AG10803 (cell line): ENCODE results near the gene TPM1.
"Not testable (repeated sequence)": the region's sequence is repeated elsewhere in the genome, so short reads cannot be mapped to it uniquely, and the experiment has no call there.

Source experiments
- DNase-seq: peaks from one replicate; pipeline ENCODE4 v3.0.0; 2010; ENCODE audit warnings: low read depth
- H3K4me3 ChIP-seq: 2 replicates; pipeline ENCODE4 v1.5.1; 2011; ENCODE audit warnings: mild to moderate bottlenecking, low read length, control low read depth
- TF ChIP-seq, protein P1 (sequence below): conservative IDR thresholded peaks from 2 replicates; pipeline ENCODE4 v1.5.1; 2011; ENCODE audit warnings: mild to moderate bottlenecking, low read length, control low read depth, inconsistent platforms

Gene TPM1

DNA sequence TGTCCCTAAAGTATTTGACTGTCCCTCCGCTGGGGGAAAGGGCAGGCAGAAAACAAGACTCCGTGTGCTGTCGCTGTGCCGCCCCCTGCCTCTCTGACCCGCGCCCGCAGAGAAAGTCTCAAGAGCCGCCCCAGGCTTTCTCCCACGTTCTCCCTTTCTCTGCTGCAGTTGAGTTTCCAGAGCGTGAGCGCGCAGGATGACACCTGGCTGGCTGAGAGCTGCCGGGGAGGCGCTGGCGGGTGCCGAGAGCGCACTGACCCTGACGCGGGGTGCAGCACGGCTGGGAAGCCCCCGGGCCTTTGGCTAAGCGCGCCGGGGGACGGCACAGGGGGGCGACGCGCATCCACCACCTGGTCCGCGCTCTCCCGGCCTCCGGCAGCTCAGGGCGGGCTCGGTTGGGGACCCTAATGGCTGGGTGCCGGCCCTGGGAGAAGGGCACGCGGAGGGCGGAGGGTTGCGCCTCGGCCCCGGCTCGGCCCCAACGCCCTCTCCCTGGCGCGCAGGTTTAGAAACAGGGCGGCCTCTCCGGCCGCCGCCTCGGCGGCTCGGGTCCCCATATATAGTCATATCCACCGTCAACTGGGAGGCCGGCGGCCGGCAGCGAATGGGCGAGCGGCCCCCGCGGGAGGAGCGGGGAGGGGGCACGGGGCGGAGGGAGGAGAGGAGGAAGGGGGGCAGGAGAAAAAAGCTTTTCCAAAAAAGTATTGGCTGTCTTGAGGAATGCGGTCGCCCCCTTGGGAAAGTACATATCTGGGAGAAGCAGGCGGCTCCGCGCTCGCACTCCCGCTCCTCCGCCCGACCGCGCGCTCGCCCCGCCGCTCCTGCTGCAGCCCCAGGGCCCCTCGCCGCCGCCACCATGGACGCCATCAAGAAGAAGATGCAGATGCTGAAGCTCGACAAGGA, at the start of gene TPM1:
Gene TPM1 (plus strand): TSS at position 774 of the 903 bp plus-strand sequence. CDS start 83 bp downstream, at position 857.
- peak within 1 kb of the TSS; percentile 99 for H3K4me3 ChIP-seq
- TF ChIP-seq, protein P1, sequence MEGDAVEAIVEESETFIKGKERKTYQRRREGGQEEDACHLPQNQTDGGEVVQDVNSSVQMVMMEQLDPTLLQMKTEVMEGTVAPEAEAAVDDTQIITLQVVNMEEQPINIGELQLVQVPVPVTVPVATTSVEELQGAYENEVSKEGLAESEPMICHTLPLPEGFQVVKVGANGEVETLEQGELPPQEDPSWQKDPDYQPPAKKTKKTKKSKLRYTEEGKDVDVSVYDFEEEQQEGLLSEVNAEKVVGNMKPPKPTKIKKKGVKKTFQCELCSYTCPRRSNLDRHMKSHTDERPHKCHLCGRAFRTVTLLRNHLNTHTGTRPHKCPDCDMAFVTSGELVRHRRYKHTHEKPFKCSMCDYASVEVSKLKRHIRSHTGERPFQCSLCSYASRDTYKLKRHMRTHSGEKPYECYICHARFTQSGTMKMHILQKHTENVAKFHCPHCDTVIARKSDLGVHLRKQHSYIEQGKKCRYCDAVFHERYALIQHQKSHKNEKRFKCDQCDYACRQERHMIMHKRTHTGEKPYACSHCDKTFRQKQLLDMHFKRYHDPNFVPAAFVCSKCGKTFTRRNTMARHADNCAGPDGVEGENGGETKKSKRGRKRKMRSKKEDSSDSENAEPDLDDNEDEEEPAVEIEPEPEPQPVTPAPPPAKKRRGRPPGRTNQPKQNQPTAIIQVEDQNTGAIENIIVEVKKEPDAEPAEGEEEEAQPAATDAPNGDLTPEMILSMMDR: peak; percentile 17; the same call in 1 of the 2 replicates
- DNase-seq: peak; percentile 95

DNA sequence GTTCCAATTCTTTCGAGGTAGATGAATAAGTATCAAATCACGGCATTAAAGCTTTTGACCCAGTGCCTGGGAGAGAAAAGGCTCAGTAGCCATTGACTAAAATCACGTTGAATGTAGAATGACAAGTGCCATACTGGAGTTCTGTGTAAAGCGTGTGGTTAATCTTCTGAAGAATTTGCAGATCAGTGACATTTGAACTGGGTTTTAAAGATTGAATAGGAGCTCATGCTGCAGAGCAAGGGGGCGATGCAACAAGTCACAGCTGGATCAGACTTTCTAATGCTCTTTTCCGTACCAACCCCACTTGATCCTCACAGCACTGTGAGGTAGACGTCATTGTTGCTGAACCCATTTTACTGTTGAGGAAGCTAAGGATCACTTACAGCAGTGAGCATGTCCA, 49.5 kb upstream of the TPM1 start:
- TF ChIP-seq, protein P1: no peak
- no peak overlapping the region for H3K4me3 ChIP-seq
- no peak for DNase-seq

DNA sequence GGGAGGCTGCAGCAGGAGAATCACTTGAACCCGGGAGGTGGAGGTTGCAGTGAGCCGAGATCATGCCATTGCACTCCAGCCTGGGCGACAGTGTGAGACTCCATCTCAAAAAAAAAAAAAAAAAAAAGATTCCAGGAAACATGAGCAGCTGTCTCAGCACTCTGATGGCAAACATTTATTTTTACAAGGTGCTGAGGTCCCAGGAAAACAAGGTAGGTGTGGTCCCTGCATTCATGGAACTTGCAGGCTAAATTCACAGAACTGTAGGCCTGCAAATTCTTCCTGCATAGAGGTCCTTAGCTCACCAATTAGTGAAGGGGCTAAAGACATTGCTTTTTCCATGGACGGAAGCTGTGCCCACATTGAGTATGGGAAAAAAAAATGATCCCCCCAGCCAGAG, 48.9 kb upstream of the TPM1 start:
- DNase-seq, H3K4me3 ChIP-seq: not testable (repeated sequence)

DNA sequence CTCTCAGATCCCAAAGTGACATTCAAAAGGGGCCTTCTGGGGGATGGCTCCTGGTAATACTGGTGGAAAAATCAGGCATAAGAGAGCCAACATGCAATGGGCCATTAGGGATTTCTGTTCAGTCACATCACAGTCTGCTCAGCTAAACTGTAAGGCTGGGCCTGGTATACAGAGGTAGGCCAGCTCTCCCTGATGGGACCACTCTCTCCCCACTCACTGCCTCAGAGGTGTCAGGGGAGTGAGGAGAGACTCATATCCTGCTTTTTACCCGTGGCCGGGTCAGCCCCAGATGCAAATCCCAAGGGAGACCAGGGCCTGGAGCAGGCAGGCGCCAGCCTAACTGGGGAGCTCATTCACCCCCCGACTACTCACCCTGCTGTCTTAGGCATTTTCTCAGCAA, 48.1 kb upstream of the TPM1 start:
- TF ChIP-seq, protein P1: no peak
- DNase-seq: no peak
- no peak overlapping the region for H3K4me3 ChIP-seq

DNA sequence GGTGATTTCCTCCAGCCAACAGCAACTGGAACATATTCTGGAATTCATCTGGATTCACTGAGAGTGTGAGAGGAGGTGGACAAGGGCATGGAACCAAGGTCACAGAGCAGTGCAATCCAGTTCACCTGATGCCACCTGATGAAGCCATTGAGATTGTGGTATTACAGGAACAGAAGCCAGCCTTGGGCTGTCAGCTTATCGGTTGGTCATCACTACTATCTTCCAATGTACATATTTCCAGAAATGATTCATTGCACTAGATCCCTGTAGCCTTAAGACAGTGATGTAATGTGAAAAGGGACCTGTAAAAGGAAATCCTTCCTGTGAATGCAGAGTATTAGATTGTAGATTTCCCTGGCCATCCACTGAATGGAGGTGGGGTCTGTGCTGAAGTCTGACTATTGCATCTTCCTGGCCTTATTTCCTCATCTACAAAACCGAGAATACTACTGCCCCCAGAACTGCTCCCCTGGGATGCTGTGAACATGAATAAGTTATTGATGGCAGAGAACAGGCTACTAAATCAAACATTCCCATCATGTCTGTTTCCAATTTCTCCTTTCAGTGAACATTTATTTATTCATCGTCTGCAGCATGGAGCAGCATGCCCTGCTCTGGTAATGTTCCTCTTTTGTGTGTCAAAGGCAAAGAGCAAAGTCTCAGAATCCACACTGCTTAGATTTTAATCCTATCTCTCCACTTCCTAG, 47.4 kb upstream of the TPM1 start:
- DNase-seq: peak; percentile 54

DNA sequence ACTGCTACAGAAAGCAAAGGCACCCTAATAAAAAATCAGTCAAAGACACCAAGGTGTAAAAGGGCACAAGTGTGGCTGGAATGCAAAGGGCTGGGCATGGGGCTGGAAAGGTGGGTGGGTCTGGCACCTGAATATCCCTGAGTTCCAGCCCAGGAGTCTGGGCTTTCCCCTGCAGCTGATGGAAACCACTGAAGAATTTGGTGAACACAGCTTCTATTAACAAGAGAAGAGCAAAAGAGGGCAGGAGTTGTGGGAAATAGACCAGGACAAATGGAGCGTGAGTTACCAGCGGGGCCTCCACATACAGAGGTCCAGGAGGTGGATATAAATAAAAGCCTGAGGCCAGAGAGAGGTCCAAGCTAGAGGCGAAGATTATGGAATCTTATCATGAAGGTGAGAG, 45.1 kb upstream of the TPM1 start:
- H3K4me3 ChIP-seq: no peak overlapping the region
- DNase-seq: no peak
- TF ChIP-seq, protein P1: no peak

More for the DNA sequence above, 47.4 kb upstream of the TPM1 start:
- TF ChIP-seq, protein P1: no peak
- H3K4me3 ChIP-seq: no peak overlapping the region

DNA sequence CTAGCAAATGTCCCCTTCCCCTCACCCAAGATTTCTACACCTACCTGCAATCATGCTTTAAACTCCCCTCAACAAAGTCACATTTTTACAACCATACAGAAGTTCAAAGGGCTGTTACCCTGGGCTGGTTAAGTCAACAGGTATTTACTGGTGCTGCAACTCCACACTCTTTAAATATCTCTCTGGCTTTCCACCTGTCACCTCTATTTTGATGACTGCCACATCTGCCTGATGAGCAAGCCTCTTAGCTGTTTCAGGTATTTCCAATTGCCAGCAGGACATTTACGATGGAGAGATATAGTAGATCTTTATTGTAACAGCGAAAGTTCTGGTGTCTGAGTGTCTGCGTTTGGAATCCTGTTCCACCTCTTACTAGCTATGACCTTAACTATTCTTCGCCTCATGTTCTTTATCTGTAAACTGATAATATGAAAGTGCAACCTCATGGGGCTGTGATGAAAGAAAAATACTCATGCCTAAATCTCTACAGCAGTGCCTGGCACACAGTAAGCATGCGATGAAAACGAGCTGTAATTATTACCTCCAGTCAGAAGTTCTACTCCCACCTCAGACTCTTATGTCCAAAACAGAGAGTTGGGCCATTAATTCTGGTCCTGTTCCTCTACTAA, 44.2 kb upstream of the TPM1 start:
- no peak overlapping the region for H3K4me3 ChIP-seq
- TF ChIP-seq, protein P1: no peak
- DNase-seq: no peak
